NCI-H2081 (cell line): ENCODE measurements around the gene NTM.
A peak's percentile ranks its signal among the peaks of the same experiment; 100 is the strongest.

ENCODE experiments used
- DNase-seq, 2 experiments: peaks; one replicate each; lab custom pipeline; 2025; lab: John Stamatoyannopoulos, UW

The NTM gene

GRCh38 chr11:132217856-132218255, 847.4 kb downstream of the NTM start:
- no peak for DNase-seq

GRCh38 chr11:132220474-132220873, 850.1 kb downstream of the NTM start:
- no peak for DNase-seq

DNA sequence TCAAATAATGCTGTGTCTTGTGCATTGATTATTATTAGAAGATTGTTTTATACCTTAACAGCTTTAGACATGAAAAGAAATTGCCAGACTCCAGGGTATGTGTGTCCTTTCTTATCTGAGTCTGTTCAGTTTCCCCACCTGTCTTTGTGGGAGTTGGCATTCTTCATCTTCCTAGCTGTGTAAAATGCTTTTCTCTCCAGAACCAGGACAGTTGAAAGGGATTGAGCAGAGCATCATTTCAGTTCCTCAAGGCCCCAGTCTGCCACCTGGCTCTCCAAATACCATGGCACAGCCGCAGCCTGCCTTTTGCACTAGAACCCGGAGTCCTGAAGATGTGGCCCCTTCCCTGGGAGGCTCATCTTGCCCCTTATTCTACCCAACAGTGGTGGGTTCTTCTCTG, 851.9 kb downstream of the NTM start:
- no peak for DNase-seq

DNA sequence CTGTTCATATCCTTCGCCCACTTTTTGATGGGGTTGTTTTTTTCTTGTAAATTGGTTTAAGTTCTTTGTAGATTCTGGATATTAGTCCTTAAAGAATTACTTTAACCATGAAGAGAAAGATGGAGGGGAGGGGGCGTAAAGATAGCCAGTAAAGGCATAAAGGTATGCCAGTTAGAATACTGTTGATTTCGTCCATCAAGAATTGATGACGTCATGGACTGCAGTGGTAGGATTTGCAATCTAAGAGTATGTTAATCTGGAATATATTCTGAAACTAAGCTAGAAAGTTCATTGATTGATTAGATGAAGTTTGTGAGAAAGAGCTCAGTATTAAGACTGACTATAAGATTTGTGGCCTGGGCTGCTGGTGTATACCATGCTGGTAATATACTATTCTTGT, 856.1 kb downstream of the NTM start:
- no peak for DNase-seq

- no peak for DNase-seq
Observed at GRCh38 chr11:132228746-132229325, 858.4 kb downstream of the NTM start.

GRCh38 chr11:132231656-132232347, 861.4 kb downstream of the NTM start:
- DNase-seq = peak; percentile 98 to 100

GRCh38 chr11:132234878-132235277, 864.5 kb downstream of the NTM start:
- DNase-seq = peak in 1 of 2 experiments; percentile 39

DNA sequence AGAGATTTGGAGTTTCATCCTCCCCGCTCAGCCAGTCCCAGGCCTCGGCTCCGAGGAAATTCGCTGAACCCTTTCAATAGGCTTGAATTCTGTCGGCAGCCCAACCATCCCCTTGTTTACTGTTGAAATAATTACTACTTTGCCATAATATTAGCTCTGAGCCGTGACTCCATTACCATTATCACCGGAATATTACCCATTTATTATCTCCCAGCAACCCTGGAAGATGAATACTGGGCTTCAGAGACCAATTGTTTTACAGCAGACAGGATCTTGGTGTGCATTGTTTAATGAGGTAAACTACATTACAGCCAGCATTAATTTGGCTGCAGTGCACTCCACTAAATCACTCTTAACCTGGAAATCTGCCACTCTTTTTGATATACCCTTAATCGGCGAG, 867.4 kb downstream of the NTM start:
- peak; percentile 77 to 96 for DNase-seq

- peak in 1 of 2 experiments; percentile 54 for DNase-seq
Observed at GRCh38 chr11:132238331-132238866, 868.0 kb downstream of the NTM start.

DNA sequence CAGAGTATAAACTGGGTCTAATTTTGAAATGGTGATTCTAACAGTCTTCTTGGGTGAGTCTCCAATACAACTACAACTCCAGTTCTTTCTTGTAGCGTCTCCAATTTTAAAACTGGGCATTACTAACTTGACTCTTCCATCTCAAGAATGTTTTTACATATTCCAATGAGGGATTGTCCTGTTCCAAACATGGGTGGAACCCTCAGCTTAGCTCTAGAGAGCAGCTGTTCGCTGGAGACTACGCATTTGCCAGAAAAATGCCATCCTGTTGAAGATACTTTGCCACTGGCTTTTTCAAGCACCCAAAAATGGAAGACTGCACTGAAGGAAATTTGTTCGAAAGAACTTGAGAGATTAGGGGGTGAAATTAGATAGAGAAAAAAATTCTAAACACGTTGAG, 870.0 kb downstream of the NTM start:
- no peak for DNase-seq

GRCh38 chr11:132242632-132243031, 872.2 kb downstream of the NTM start:
- DNase-seq = peak; percentile 60 to 75

- DNase-seq = peak in 1 of 2 experiments; percentile 66
Observed at GRCh38 chr11:132244846-132245245, 874.4 kb downstream of the NTM start.

DNA sequence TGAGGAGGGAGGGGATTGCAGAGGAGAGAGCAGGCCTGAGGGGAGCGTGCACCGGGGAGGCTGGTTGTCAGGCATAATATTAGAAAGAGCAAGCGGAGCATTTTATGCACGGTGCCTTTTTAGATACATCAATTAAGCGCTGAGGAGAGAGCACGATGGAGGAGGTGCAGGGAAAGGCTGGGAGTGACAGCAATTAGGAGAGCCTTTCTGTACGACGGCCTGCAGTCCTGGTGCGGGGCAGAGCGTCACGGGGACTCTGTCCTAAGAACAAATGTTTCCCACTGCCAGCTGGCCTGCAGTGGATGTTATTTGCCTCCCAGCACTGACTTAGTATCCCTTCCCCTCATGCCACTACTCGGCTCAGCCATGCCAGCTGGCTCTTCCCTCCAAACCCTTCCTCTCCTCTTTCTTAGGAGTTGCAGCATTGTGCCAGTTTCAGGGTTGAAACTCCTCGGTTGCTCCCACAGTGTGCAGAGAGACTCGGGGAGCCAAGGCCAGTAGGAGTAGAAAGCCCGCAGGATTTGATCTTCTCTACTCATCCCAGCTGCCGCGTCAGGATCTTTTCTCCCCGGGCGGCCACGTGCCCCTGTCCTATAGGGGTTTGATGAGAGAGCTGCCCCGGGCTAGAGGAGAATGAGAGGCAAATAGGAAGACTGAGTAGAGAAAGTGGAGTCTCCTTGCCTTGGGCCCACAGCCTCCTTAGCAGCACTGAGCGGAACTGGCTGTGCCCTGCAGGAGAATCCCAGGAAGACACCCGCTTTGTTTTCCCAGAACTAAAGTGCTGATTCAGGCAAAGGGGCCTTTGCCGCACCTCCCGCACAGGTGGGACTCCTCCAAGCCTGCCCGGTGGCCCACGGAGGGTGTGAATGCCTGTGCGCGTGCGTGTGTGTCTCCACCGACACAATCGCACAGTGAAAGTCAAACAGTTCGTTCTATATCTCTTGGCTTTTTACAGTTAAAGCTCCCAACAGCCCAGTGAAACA, 875.3 kb downstream of the NTM start:
- peak in 1 of 2 experiments; percentile 31 for DNase-seq

DNA sequence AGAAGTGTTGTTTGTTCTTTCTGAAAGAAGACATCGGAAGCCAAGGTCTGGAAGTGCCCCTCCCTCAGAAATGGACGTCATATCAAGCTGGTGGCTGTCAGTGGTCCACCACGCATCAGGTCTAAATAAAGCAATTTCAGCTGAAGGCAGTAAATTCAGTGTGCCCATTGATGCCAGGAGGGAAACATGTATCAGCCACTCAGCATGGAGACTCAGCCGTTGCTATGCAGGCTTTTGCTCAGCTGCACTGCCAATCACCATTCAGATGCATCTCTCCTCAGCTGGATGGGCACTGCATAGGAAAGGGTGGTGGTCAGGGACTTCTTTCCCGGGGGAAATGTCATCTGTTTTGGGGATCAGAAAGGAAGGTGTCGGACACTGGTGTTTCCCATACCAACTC, 878.2 kb downstream of the NTM start:
- DNase-seq = no peak

DNA sequence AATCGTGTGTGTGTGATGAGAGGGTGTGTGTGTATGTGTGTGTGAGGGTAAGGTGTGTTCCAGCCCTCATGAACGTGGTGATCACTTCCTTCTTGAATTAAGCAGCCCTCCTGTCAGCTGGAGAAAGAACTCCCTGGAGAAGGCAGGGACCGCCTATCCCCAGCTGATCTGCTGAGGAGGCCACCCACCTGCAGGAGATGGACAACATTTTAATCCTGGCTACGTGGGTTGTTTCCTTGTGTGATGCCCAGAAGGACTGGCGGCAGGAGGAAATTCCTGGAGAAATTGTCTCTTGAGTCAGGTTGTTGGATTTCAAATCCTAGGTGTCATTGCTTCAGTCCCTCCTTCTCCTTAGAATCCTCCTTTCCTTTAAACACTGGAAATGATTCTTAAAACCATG, 878.8 kb downstream of the NTM start:
- DNase-seq = no peak

GRCh38 chr11:132251061-132251460, 880.6 kb downstream of the NTM start:
- peak in 1 of 2 experiments; percentile 33 for DNase-seq

GRCh38 chr11:132253469-132254264, 883.3 kb downstream of the NTM start:
- peak in 1 of 2 experiments; percentile 48 for DNase-seq

DNA sequence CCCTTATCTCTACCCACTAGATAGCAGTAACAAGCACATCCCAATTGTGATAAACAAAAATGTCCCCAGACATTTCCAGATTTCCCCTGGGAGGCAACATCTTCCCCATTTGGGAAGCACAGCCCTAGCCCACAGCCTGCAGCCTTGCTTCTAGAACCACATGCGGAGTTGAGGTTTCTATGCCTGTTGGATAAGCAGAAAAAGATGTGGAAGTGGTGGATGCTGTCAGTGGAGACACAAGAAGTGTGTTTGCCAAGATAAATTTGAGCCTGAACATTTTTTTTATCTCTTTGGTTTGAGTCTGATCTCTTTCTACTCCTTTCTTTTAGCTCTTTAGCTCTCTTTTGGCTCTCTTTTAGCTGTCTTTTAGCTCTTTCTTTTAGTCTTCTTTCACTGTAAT, 884.5 kb downstream of the NTM start:
- DNase-seq = no peak

DNA sequence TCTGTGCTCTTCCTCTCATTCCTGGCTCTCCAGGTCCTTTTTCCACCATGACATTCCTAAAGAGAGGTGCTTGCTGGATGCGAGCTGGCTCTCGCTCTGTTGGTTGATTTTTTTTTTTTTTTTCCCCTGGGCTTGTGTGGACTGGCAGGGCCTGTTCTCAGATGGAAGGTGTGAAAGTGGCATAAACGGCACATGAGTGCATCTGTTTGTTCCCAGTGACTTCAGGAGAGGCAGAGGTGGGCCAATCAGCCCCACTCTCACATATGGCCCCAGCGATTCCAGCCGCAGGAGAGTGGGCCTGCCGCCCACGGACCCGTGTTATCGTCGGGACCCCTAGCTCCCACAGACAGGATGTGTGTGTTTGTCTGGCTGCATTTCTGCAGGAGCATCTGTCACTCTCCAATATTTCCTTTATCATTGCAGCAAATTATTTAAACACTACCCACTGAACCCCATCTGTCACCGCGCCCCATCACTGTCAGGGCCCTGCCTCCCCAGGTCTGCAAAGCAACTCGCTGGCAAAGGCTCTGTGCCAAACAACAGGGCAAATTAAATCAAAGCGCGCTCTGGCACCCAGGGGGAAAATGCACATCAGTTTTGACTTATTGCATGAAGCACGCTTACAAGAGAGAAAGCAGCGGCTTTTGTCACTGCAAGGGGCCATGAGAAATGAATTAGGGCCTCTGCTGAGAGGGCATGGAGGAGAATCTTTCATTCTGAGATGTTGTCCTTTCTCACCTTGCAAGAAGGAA, 886.3 kb downstream of the NTM start:
- peak in 1 of 2 experiments; percentile 37 for DNase-seq

GRCh38 chr11:132257871-132258270, 887.5 kb downstream of the NTM start:
- DNase-seq = peak in 1 of 2 experiments; percentile 14

DNA sequence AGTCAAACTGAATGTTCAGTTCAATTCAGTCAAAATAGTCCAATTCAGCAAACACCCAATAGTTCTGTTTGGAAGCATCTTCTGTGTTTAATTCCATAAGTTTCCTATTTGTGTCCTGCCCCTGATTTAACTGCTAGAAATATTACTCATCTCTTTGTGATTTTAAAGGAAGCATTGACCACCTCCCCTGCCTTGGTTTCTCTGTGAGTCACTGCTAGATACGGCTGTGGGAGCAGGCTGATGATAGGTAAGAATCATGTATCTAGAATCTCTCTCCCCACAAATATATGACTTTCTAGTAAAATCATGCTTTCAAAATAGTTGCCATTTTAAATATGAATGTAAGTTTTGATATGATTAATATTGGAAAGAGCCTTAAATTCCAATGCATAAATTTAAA, 888.5 kb downstream of the NTM start:
- no peak for DNase-seq
